H9 (cell line): Measurements from ENCODE around the gene DPF3. TPM values are rescaled to one million over a fixed set of nuclear protein-coding genes. Genes with fewer than 3 reads are reported as not detected.

ENCODE experiments used
- DNase-seq: peaks from one replicate; pipeline ENCODE4 v3.0.0-alpha.2; 2017
- H2AFZ ChIP-seq: one replicate; pipeline ENCODE4 v1.6.1; 2013; ENCODE audit warnings: mild to moderate bottlenecking, low read length, control low read depth, moderate library complexity
- H2AK5ac ChIP-seq: 2 replicates; pipeline ENCODE4 v1.6.1; 2013; ENCODE audit warnings: low read length, control low read depth, mixed read lengths; ENCODE audit not compliant: insufficient read length
- H2BK120ac ChIP-seq: one replicate; pipeline ENCODE4 v1.6.1; 2013; ENCODE audit warnings: low read depth, mild to moderate bottlenecking, low read length, control low read depth, inconsistent platforms; ENCODE audit not compliant: poor library complexity, severe bottlenecking
- H2BK12ac ChIP-seq: 2 replicates; pipeline ENCODE4 v1.6.1; 2013; ENCODE audit warnings: low read length, control low read depth, mixed read lengths, low read depth; ENCODE audit not compliant: insufficient read length
- H2BK15ac ChIP-seq: 2 replicates; pipeline ENCODE4 v1.6.1; 2013; ENCODE audit warnings: low read depth, low read length, control low read depth
- H2BK20ac ChIP-seq: one replicate; pipeline ENCODE4 v1.6.1; 2013; ENCODE audit warnings: low read depth, mild to moderate bottlenecking, low read length, control low read depth, inconsistent platforms; ENCODE audit not compliant: poor library complexity, severe bottlenecking
- H2BK5ac ChIP-seq: 2 replicates; pipeline ENCODE4 v1.6.1; 2013; ENCODE audit warnings: low read length, control low read depth, mixed read lengths; ENCODE audit not compliant: insufficient read length
- H3K14ac ChIP-seq: 2 replicates; pipeline ENCODE4 v1.6.1; 2013; ENCODE audit warnings: low read length, control low read depth; ENCODE audit not compliant: insufficient read depth
- H3K18ac ChIP-seq: 2 replicates; pipeline ENCODE4 v1.6.1; 2013; ENCODE audit warnings: low read depth, mild to moderate bottlenecking, mixed read lengths, low read length, control low read depth; ENCODE audit not compliant: insufficient read length
- H3K23ac ChIP-seq: 2 replicates; pipeline ENCODE4 v1.6.1; 2013; ENCODE audit warnings: low read length, control low read depth, mixed read lengths, low read depth; ENCODE audit not compliant: insufficient read length
- H3K23me2 ChIP-seq: 2 replicates; pipeline ENCODE4 v1.6.1; 2013; ENCODE audit warnings: low read depth, mild to moderate bottlenecking, mixed read lengths, low read length, control low read depth; ENCODE audit not compliant: insufficient read length, poor library complexity, severe bottlenecking
- H3K27ac ChIP-seq: 2 replicates; pipeline ENCODE4 v1.5.1; 2013; ENCODE audit warnings: low read length, control low read depth, mixed read lengths, low read depth; ENCODE audit not compliant: insufficient read length
- H3K27me3 ChIP-seq: 2 replicates; pipeline ENCODE4 v1.6.1; 2013; ENCODE audit warnings: low read length, control low read depth, inconsistent platforms; ENCODE audit not compliant: insufficient read depth
- H3K4ac ChIP-seq: 2 replicates; pipeline ENCODE4 v1.6.1; 2013; ENCODE audit warnings: low read depth, mild to moderate bottlenecking, control low read depth, inconsistent platforms, low read length, moderate library complexity
- H3K4me1 ChIP-seq: 2 replicates; pipeline ENCODE4 v1.6.1; 2013; ENCODE audit warnings: low read length, control low read depth, inconsistent platforms; ENCODE audit not compliant: insufficient read depth
- H3K4me2 ChIP-seq: 2 replicates; pipeline ENCODE4 v1.6.1; 2013; ENCODE audit warnings: low read length, control low read depth, mixed read lengths; ENCODE audit not compliant: insufficient read length, insufficient read depth
- H3K56ac ChIP-seq: 2 replicates; pipeline ENCODE4 v1.6.1; 2013; ENCODE audit warnings: low read depth, mild to moderate bottlenecking, mixed read lengths, low read length, control low read depth; ENCODE audit not compliant: insufficient read length
- H3K79me1 ChIP-seq: 2 replicates; pipeline ENCODE4 v1.6.1; 2013; ENCODE audit warnings: low read depth, mild to moderate bottlenecking, moderate library complexity, low read length, control low read depth, inconsistent platforms; ENCODE audit not compliant: insufficient read depth, poor library complexity, severe bottlenecking
- H3K79me2 ChIP-seq: 2 replicates; pipeline ENCODE4 v1.6.1; 2013; ENCODE audit warnings: low read length, control low read depth, inconsistent platforms; ENCODE audit not compliant: insufficient read depth
- H3K9ac ChIP-seq: 2 replicates; pipeline ENCODE4 v1.6.1; 2013; ENCODE audit warnings: low read length, control low read depth, mixed read lengths; ENCODE audit not compliant: insufficient read length; ENCODE audit errors: extremely low read depth
- H3K9me3 ChIP-seq: one replicate; pipeline ENCODE4 v1.6.1; 2013; ENCODE audit warnings: low read depth, low read length, inconsistent platforms; ENCODE audit not compliant: control insufficient read depth
- H3T11ph ChIP-seq: one replicate; pipeline ENCODE4 v1.6.1; 2013; ENCODE audit warnings: mild to moderate bottlenecking, low read length, control low read depth, inconsistent platforms
- H4K20me1 ChIP-seq: one replicate; pipeline ENCODE4 v1.6.1; 2013; ENCODE audit not compliant: control insufficient read depth, insufficient read length, insufficient read depth
- H4K5ac ChIP-seq: 2 replicates; pipeline ENCODE4 v1.6.1; 2013; ENCODE audit warnings: low read depth, mild to moderate bottlenecking, mixed read lengths, low read length, control low read depth; ENCODE audit not compliant: insufficient read length
- H4K8ac ChIP-seq: replicated peaks from 2 replicates; pipeline ENCODE4 v1.6.1; 2013; ENCODE audit warnings: low read length, control low read depth, mixed read lengths, low read depth; ENCODE audit not compliant: insufficient read length
- H4K91ac ChIP-seq: 2 replicates; pipeline ENCODE4 v1.6.1; 2013; ENCODE audit warnings: low read depth, mild to moderate bottlenecking, moderate library complexity, mixed read lengths, low read length, control low read depth; ENCODE audit not compliant: insufficient read length
- H3K27ac Mint-ChIP-seq, 3 experiments: 2 replicates in 2 of 3; 3 replicates in 1 of 3; pipeline ENCODE4 v1.8.0; 2020 to 2021; ENCODE audit warnings: mixed read lengths in 3 of 3, mild to moderate bottlenecking in 1 of 3, moderate library complexity in 1 of 3
- H3K27me3 Mint-ChIP-seq: 2 replicates; pipeline ENCODE4 v1.8.0; 2021; ENCODE audit warnings: low read depth, mild to moderate bottlenecking, moderate library complexity, mixed read lengths
- H3K36me3 Mint-ChIP-seq, 3 experiments: 2 replicates in 2 of 3; 3 replicates in 1 of 3; pipeline ENCODE4 v1.8.0; 2020 to 2021; ENCODE audit warnings: low read depth in 3 of 3, mixed read lengths in 3 of 3; ENCODE audit not compliant: insufficient read depth in 1 of 3
- H3K4me1 Mint-ChIP-seq, 2 experiments: 2 replicates each; pipeline ENCODE4 v1.8.0; 2020; ENCODE audit warnings: mixed read lengths in 2 of 2
- H3K4me3 Mint-ChIP-seq, 2 experiments: 2 replicates in 1 of 2; 3 replicates in 1 of 2; pipeline ENCODE4 v1.8.0; 2020 to 2021; ENCODE audit warnings: mild to moderate bottlenecking in 2 of 2, mixed read lengths in 2 of 2, moderate library complexity in 1 of 2
- H3K9me3 Mint-ChIP-seq, 2 experiments: 2 replicates in 1 of 2; 3 replicates in 1 of 2; pipeline ENCODE4 v1.8.0; 2020; ENCODE audit warnings: mild to moderate bottlenecking in 2 of 2, mixed read lengths in 2 of 2, moderate library complexity in 1 of 2
- CTCF ChIP-seq: fragments of 200-600 bp; sonication (generic); conservative IDR thresholded peaks from 3 replicates; pipeline ENCODE4 v1.8.0; 2021; ENCODE audit warnings: antibody characterized with exemption, mild to moderate bottlenecking
- WGBS: extraction: QIAGEN DNeasy Blood & Tissue Kit; methylation state at CpG from one replicate; pipeline ENCODE4 v1.1.7; 2013; ENCODE audit warnings: missing lambda C conversion rate, low lambda C conversion rate, mixed read lengths; ENCODE audit not compliant: insufficient read length; ENCODE audit errors: extremely low coverage; 5-methylcytosine and 5-hydroxymethylcytosine counted together
- total RNA-seq: library from RNA; stranded (reverse); gene quantifications from 2 replicates; pipeline ENCODE4 v1.2.1, GENCODE V29; 2021

The DPF3 gene
- total RNA-seq, 1 experiment from 2014 or later, result not detected

GRCh38 chr14:72888636-72889201 is 5.2 kb downstream of the DPF3 start:
- H4K5ac ChIP-seq, result no peak overlapping the region
- no peak overlapping the region for H2BK120ac ChIP-seq
- H3K79me1 ChIP-seq, result no peaks in the 10 kb centered on the region
- H3K79me2 ChIP-seq, result no peaks in the 10 kb centered on the region
- DNase-seq, result no peak
- no peak overlapping the region for H2AK5ac ChIP-seq
- H2BK5ac ChIP-seq, result no peak overlapping the region
- H2BK15ac ChIP-seq, result no peak overlapping the region
- no peak for TF ChIP-seq CTCF
- Mint-ChIP-seq H3K4me3 (no peak overlapping the region; a peak in 1 of 5 replicates), H3K36me3 (peaks cover 0 to 6% (median 3%) of the 10 kb centered on the region in 3 experiments; a peak in 3 of 7 replicates), H3K27ac (no peak overlapping the region), H3K27me3 (peaks cover 50% of the 10 kb centered on the region), H3K9me3 (peaks cover 8 to 9% of the 10 kb centered on the region in 2 experiments), H3K4me1 (peaks cover 53 to 60% of the 10 kb centered on the region in 2 experiments)
- H3K14ac ChIP-seq, result no peak overlapping the region
- no peak overlapping the region for H2BK20ac ChIP-seq
- no peak overlapping the region for H2AFZ ChIP-seq
- no peak overlapping the region for H3T11ph ChIP-seq
- no CpG with 5 or more reads among the region's 2 CpGs for WGBS
- no peak overlapping the region for H3K18ac ChIP-seq
- no peaks in the 10 kb centered on the region for H4K20me1 ChIP-seq
- no peak overlapping the region for H3K4ac ChIP-seq
- H3K9me3 ChIP-seq, result peaks cover 6% of the 10 kb centered on the region
- peaks cover 29% of the 10 kb centered on the region for H3K27me3 ChIP-seq
- no peak overlapping the region for H3K27ac ChIP-seq
- no peak overlapping the region for H3K9ac ChIP-seq
- no peak overlapping the region for H3K23ac ChIP-seq
- no peak overlapping the region for H3K56ac ChIP-seq
- no peak overlapping the region for H4K8ac ChIP-seq
- H3K4me2 ChIP-seq, result no peak overlapping the region
- H2BK12ac ChIP-seq, result no peak overlapping the region
- peaks cover 17% of the 10 kb centered on the region for H3K4me1 ChIP-seq
- H4K91ac ChIP-seq, result no peak overlapping the region
- peaks cover 14% of the 10 kb centered on the region for H3K23me2 ChIP-seq
